CD4-positive, CD25-positive, alpha-beta regulatory T cell (primary cell): ENCODE results near the gene NDUFV2. TPM values are rescaled to one million over a fixed set of nuclear protein-coding genes. Genes with fewer than 3 reads are reported as not detected.

ENCODE experiments used
- ATAC-seq, 2 donors: fragments of 150-1000 bp; cut with Tn5 transposase; one replicate each; pipeline ENCODE4 v1.10.0; 2021; ENCODE audit warnings: low read depth in 2 of 2, moderate number of reproducible peaks in 2 of 2, moderate library complexity in 1 of 2
- DNase-seq, 3 donors: peaks; one replicate each; pipeline versions ENCODE4 v3.0.0 to v3.0.0-alpha.2; 2012 to 2022; ENCODE audit warnings: mixed read lengths in 1 of 3
- H3K27ac ChIP-seq: one replicate; pipeline ENCODE4 v1.7.0; 2013; ENCODE audit warnings: mild to moderate bottlenecking, low read length; ENCODE audit not compliant: insufficient read depth, poor library complexity, severe bottlenecking
- H3K27me3 ChIP-seq: one replicate; pipeline ENCODE4 v1.7.0; 2013; ENCODE audit warnings: low read length; ENCODE audit not compliant: control insufficient read depth, insufficient read depth
- H3K36me3 ChIP-seq: one replicate; pipeline ENCODE4 v1.7.0; 2013; ENCODE audit warnings: mild to moderate bottlenecking, low read length, moderate library complexity; ENCODE audit not compliant: control insufficient read depth, insufficient read depth
- H3K4me1 ChIP-seq: 2 replicates; pipeline ENCODE4 v1.7.0; 2013; ENCODE audit warnings: mild to moderate bottlenecking, low read length; ENCODE audit not compliant: insufficient read depth, control insufficient read depth, poor library complexity, severe bottlenecking
- H3K4me3 ChIP-seq: one replicate; pipeline ENCODE4 v1.7.0; 2013; ENCODE audit warnings: low read depth, mild to moderate bottlenecking, low read length, moderate library complexity
- H3K9me3 ChIP-seq, 2 experiments: 1 replicate in 1 of 2; 2 replicates in 1 of 2; pipeline ENCODE4 v1.7.0; 2013; ENCODE audit warnings: low read length in 2 of 2, mild to moderate bottlenecking in 1 of 2, moderate library complexity in 1 of 2; ENCODE audit not compliant: control insufficient read depth in 2 of 2
- H3K27ac Mint-ChIP-seq, 3 donors: one replicate each; pipeline ENCODE4 v1.8.0; 2020 to 2022; ENCODE audit warnings: mild to moderate bottlenecking in 3 of 3, mixed read lengths in 3 of 3, moderate library complexity in 2 of 3
- H3K27me3 Mint-ChIP-seq: one replicate; pipeline ENCODE4 v1.8.0; 2022; ENCODE audit warnings: mild to moderate bottlenecking, mixed read lengths
- H3K36me3 Mint-ChIP-seq: one replicate; pipeline ENCODE4 v1.8.0; 2020; ENCODE audit warnings: mixed read lengths
- H3K4me1 Mint-ChIP-seq, 4 donors: one replicate each; pipeline ENCODE4 v1.8.0; 2020 to 2022; ENCODE audit warnings: mixed read lengths in 4 of 4, mild to moderate bottlenecking in 1 of 4
- H3K4me3 Mint-ChIP-seq, 4 donors: one replicate each; pipeline ENCODE4 v1.8.0; 2020 to 2022; ENCODE audit warnings: mild to moderate bottlenecking in 4 of 4, mixed read lengths in 4 of 4, moderate library complexity in 3 of 4
- H3K9me3 Mint-ChIP-seq, 7 donors: one replicate each; pipeline ENCODE4 v1.8.0; 2020 to 2022; ENCODE audit warnings: mixed read lengths in 7 of 7, mild to moderate bottlenecking in 3 of 7, moderate library complexity in 2 of 7
- polyA plus RNA-seq, 4 donors: library from polyadenylated mRNA; unstranded; fragments of 300-500 nt; fragmentation: Illumina TruSeq; gene quantifications; one replicate each; pipeline ENCODE4 v1.2.3, GENCODE V29; 2021
- total RNA-seq: library from RNA; stranded (reverse); gene quantifications from one replicate; pipeline ENCODE4 v1.2.3, GENCODE V29; 2022

Gene NDUFV2
- total and polyA plus RNA-seq, 5 donors from 2014 or later: 207 to 282 (median 240) TPM

DNA sequence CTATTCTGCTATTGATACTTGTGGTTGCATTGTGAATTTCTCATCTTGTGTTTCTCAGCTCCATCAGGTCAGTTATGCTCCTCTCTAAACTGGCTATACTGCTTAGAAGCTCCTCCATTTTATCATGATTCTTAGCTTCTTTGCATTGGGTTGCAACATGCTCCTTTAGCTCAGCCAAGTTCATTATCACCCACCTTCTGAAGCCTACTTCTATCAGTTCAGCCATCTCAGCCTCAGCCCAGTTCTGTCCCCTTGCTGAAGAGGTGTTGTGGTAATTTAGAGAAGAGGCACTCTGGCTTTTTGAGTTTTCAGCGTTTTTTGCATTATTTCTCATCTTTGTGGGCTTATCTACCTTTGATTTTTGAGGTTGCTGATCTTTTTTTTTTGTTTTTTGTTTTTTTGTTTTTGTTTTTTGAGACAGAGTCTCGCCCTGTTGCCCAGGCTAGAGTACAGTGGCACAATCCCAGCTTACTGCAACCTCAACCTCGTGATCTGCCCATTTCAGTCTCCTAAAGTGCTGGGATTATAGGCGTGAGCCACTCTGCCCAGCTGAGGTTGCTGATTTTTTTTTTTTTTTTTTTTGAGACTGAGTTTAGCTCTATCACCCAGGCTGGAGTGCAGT, 70.1 kb downstream of the NDUFV2 start:
- Histone ChIP-seq H3K9me3 (no peaks in the 10 kb centered on the region), H3K36me3 (peaks cover 17% of the 10 kb centered on the region), H3K27me3 (no peaks in the 10 kb centered on the region), H3K27ac (no peak overlapping the region), H3K4me3 (peak overlapping the region; percentile 19), H3K4me1 (peaks cover 28% of the 10 kb centered on the region)
- no peaks in the 10 kb centered on the region for H3K27me3 Mint-ChIP-seq
- H3K36me3 Mint-ChIP-seq: peaks cover 27% of the 10 kb centered on the region
- peaks cover 35 to 96% (median 62%) of the 10 kb centered on the region in 4 donors for H3K4me1 Mint-ChIP-seq
- ATAC-seq (no peak), DNase-seq (no peak)
- peaks cover 0 to 5% (median 0%) of the 10 kb centered on the region in 7 donors for H3K9me3 Mint-ChIP-seq
- peak overlapping the region; percentile 43 to 70 (median 50) for H3K27ac Mint-ChIP-seq
- H3K4me3 Mint-ChIP-seq: peak overlapping the region in 3 of 4 donors; percentile 44 to 71 (median 53)

DNA sequence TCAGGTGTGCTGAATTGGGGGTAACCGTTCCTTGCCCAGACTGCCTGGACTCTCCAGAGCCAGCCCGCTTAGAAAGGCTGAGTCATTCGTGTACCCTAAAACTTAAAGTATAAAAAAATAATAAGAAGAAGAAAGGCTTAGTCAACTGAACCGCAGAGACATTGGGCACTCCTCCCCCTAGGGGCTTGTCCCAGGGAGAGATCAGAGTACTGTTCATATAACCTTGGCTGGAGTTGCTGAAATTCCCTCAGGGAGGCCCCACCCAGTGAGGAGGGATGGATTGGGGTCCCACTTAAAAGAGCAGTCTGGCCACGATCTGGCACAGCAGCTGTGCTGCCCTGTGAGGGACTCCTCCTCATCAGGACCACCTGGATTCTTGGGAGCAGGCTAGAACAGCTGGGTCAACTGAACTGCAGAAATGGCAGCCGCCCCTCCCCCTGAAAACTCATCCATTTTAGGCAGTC, 71.3 kb downstream of the NDUFV2 start:
- peak in 1 of 2 donors; percentile 50 for ATAC-seq

DNA sequence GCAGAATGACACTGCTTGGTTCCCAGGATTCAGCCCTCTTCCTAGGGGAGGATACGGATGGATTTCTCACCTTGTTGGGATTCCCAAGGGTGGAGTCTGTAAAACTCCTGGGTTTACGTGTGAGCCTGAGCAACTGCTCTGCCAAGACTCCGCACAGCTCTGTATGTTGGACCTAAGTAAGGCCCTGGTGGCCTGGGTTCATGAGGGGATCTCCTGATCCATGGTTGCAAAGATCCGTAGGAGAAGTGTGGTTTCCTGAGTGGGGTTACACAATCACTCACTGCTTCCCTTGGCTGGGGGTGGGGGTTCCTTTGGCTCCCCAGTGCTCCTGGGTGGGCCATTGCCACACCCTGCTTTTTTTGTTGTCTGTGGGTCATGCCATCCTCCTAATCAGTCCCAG, 71.8 kb downstream of the NDUFV2 start:
- ATAC-seq (no peak), DNase-seq (no peak)
- Mint-ChIP-seq H3K9me3 (peaks cover 0 to 4% (median 0%) of the 10 kb centered on the region in 7 donors), H3K27me3 (no peaks in the 10 kb centered on the region), H3K4me3 (peak overlapping the region in 2 of 4 donors; percentile 3 to 29), H3K36me3 (peaks cover 30% of the 10 kb centered on the region), H3K27ac (peak overlapping the region in 2 of 3 donors; percentile 33 to 49), H3K4me1 (peaks cover 33 to 94% (median 64%) of the 10 kb centered on the region in 4 donors)
- peaks cover 20% of the 10 kb centered on the region for H3K36me3 ChIP-seq
- no peak overlapping the region for H3K27ac ChIP-seq
- H3K9me3 ChIP-seq: no peaks in the 10 kb centered on the region
- H3K4me3 ChIP-seq: no peak overlapping the region
- H3K27me3 ChIP-seq: no peaks in the 10 kb centered on the region
- peaks cover 32% of the 10 kb centered on the region for H3K4me1 ChIP-seq

More for the DNA sequence above, 71.3 kb downstream of the NDUFV2 start:
- no peaks in the 10 kb centered on the region for H3K27me3 Mint-ChIP-seq
- Histone ChIP-seq H3K4me3 (no peak overlapping the region), H3K27me3 (no peaks in the 10 kb centered on the region), H3K36me3 (peaks cover 17% of the 10 kb centered on the region), H3K9me3 (no peaks in the 10 kb centered on the region), H3K4me1 (peaks cover 32% of the 10 kb centered on the region), H3K27ac (no peak overlapping the region)
- H3K4me3 Mint-ChIP-seq: no peak overlapping the region
- H3K36me3 Mint-ChIP-seq: peaks cover 31% of the 10 kb centered on the region
- H3K4me1 Mint-ChIP-seq: peaks cover 38 to 95% (median 64%) of the 10 kb centered on the region in 4 donors
- peak overlapping the region in 2 of 3 donors; percentile 33 to 36 for H3K27ac Mint-ChIP-seq
- DNase-seq: peak in 2 of 3 donors; percentile 9 to 24
- H3K9me3 Mint-ChIP-seq: peaks cover 0 to 4% (median 0%) of the 10 kb centered on the region in 7 donors

DNA sequence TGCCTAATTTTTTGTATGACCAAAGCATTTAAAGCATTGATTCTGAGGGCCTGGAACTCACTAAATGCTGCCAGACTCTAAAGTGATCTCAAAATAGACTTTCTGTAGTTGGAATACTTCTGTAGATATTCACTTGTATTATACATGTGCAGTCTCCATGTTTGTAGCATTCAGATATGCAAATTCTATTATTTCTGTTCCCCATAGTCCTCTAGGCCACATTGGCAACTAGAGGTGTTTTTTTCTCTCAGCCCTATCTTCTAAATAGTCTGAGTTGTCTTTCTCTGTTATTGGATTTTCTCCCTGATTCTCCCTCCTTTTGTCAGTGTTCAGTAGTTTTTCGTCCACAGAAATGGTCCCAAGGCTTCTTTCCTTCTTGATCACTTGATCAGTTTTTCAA, 72.6 kb downstream of the NDUFV2 start:
- no peak overlapping the region for H3K27ac ChIP-seq
- H3K27me3 Mint-ChIP-seq: no peaks in the 10 kb centered on the region
- no peaks in the 10 kb centered on the region for H3K27me3 ChIP-seq
- ATAC-seq: no peak
- H3K4me3 ChIP-seq: no peak overlapping the region
- no peak for DNase-seq
- peaks cover 0 to 2% (median 0%) of the 10 kb centered on the region in 7 donors for H3K9me3 Mint-ChIP-seq
- H3K4me3 Mint-ChIP-seq: peak overlapping the region in 3 of 4 donors; percentile 26 to 60 (median 56)
- peaks cover 33% of the 10 kb centered on the region for H3K36me3 Mint-ChIP-seq
- peaks cover 32% of the 10 kb centered on the region for H3K4me1 ChIP-seq
- H3K9me3 ChIP-seq: no peaks in the 10 kb centered on the region
- peaks cover 33 to 94% (median 64%) of the 10 kb centered on the region in 4 donors for H3K4me1 Mint-ChIP-seq
- H3K36me3 ChIP-seq: peaks cover 20% of the 10 kb centered on the region
- H3K27ac Mint-ChIP-seq: peak overlapping the region; percentile 33 to 87 (median 57)

DNA sequence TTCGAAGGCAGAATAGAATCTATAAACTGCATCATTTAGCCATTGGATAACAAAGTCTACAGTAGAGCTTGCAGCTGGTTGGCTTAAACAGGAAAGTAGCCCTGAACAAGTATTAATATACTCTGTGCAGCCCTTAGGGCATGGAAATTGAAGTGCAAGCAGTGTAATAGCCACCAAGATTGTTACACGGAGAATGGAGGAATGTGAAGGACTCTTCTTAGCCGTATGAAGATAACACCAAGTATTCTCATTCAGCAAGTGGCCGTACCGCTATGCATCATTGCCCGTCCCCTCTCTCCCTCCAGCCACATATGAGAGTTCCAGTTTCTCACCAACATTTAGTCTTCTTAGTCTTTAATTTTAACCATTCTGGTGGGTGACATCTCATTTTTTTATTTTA, 74.5 kb downstream of the NDUFV2 start:
- Histone ChIP-seq H3K36me3 (peaks cover 27% of the 10 kb centered on the region), H3K4me1 (peaks cover 32% of the 10 kb centered on the region), H3K4me3 (peak overlapping the region; percentile 24), H3K27ac (no peak overlapping the region), H3K9me3 (no peaks in the 10 kb centered on the region), H3K27me3 (no peaks in the 10 kb centered on the region)
- H3K4me3 Mint-ChIP-seq: no peak overlapping the region
- ATAC-seq: no peak
- no peaks in the 10 kb centered on the region for H3K9me3 Mint-ChIP-seq
- peaks cover 24% of the 10 kb centered on the region for H3K36me3 Mint-ChIP-seq
- H3K27ac Mint-ChIP-seq: no peak overlapping the region
- no peak for DNase-seq
- H3K4me1 Mint-ChIP-seq: peaks cover 44 to 93% (median 64%) of the 10 kb centered on the region in 4 donors
- H3K27me3 Mint-ChIP-seq: no peaks in the 10 kb centered on the region

DNA sequence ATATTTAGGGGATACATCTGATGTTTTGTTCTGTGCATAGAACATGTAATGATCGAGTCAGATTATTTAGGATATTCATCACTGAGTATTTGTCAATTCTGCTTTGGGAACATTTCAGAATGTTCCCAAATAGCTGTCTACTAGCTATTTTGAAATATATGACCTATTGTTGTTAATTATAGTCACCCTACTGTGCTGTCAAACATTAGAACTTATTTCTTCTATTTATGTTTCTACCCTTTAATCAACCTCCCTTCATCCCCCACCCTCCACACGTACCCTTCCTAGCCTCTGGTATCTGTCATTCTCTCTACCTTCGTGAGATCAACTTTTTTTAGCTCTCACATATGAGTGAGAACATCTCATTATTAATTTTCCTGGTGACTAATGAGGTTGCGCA, 75.0 kb downstream of the NDUFV2 start:
- no peak overlapping the region for H3K4me3 Mint-ChIP-seq
- Histone ChIP-seq H3K27ac (no peak overlapping the region), H3K36me3 (peaks cover 30% of the 10 kb centered on the region), H3K4me3 (peak overlapping the region; percentile 24), H3K4me1 (peaks cover 30% of the 10 kb centered on the region), H3K9me3 (no peaks in the 10 kb centered on the region), H3K27me3 (no peaks in the 10 kb centered on the region)
- H3K27me3 Mint-ChIP-seq: no peaks in the 10 kb centered on the region
- H3K27ac Mint-ChIP-seq: peak overlapping the region in 1 of 3 donors; percentile 13
- peaks cover 39 to 92% (median 63%) of the 10 kb centered on the region in 4 donors for H3K4me1 Mint-ChIP-seq
- ATAC-seq (no peak), DNase-seq (no peak)
- no peaks in the 10 kb centered on the region for H3K9me3 Mint-ChIP-seq
- peaks cover 27% of the 10 kb centered on the region for H3K36me3 Mint-ChIP-seq

DNA sequence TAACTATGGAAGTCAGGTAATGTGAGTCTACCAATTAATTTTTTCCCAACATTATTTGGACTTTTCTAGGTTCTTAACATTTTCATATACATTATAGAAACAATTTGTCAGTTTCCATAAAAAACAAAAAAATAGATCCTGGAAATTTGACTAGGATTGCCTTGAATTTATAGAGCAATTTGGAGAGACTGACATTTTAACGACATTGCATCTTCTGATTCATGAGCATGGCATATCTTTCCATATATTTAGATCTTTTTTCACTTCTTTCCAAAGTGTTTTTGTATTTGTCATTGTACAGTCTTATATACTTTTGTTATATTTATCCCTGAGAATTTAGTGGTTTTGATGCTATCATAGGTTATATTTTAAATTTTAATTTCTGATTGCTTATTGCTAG, 76.1 kb downstream of the NDUFV2 start:
- Mint-ChIP-seq H3K27ac (no peak overlapping the region), H3K27me3 (no peaks in the 10 kb centered on the region), H3K9me3 (no peaks in the 10 kb centered on the region), H3K36me3 (peaks cover 38% of the 10 kb centered on the region), H3K4me3 (no peak overlapping the region), H3K4me1 (peaks cover 43 to 93% (median 67%) of the 10 kb centered on the region in 4 donors)
- H3K9me3 ChIP-seq: no peaks in the 10 kb centered on the region
- peaks cover 21% of the 10 kb centered on the region for H3K4me1 ChIP-seq
- H3K4me3 ChIP-seq: peak overlapping the region; percentile 23
- DNase-seq (no peak), ATAC-seq (no peak)
- peaks cover 41% of the 10 kb centered on the region for H3K36me3 ChIP-seq
- H3K27me3 ChIP-seq: no peaks in the 10 kb centered on the region
- no peak overlapping the region for H3K27ac ChIP-seq

DNA sequence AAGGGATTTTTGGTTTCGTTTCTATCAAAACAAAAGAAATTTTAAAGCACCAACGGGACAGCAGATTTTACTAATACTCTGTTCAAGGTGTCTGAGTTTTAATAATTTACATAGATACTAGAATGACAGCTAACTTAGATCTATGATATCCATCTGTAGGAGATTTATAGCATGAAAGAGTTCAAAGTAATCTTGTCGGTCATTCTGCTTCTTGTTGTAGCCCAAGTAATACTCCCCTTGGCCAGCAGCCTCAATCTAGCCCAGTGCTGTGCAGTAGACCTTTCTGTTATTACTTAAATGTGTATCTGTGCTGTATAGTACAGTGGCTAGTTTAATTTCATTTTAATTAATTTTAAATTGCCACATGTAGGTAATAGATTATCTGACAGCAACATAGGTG, 78.8 kb downstream of the NDUFV2 start:
- Mint-ChIP-seq H3K4me3 (no peak overlapping the region), H3K9me3 (no peaks in the 10 kb centered on the region), H3K4me1 (peaks cover 56 to 93% (median 73%) of the 10 kb centered on the region in 4 donors), H3K27me3 (no peaks in the 10 kb centered on the region), H3K36me3 (peaks cover 41% of the 10 kb centered on the region), H3K27ac (no peak overlapping the region)
- Histone ChIP-seq H3K9me3 (no peaks in the 10 kb centered on the region), H3K36me3 (peaks cover 38% of the 10 kb centered on the region), H3K4me3 (peak overlapping the region; percentile 29), H3K27me3 (no peaks in the 10 kb centered on the region), H3K4me1 (peaks cover 22% of the 10 kb centered on the region), H3K27ac (no peak overlapping the region)
- DNase-seq: no peak
- ATAC-seq: no peak
